Measurements from ENCODE around the gene BTBD6. TPM values are rescaled to one million over a fixed set of nuclear protein-coding genes. Genes with fewer than 3 reads are reported as not detected.

BTBD6 gene
- total and polyA plus RNA-seq, 2 experiments from 2014 or later: 5.3 to 77.5 TPM

- Histone ChIP-seq H3K36me3 (ENCODE audit: low read depth) (no peaks in the 10 kb centered on the region), H2AFZ (no peak overlapping the region), H3K9me2 (ENCODE audit: insufficient read depth) (no peaks in the 10 kb centered on the region), H3F3A (ENCODE audit: insufficient read depth) (no peaks in the 10 kb centered on the region), H3K27ac (no peak overlapping the region), H3K4me1 (ENCODE audit: insufficient read depth) (no peaks in the 10 kb centered on the region), H3K4me2 (ENCODE audit: unreplicated experiment) (no peak overlapping the region), H3K27me3 (replicated peaks; ENCODE audit: insufficient read depth) (no peaks in the 10 kb centered on the region), H3K9ac (no peak overlapping the region), H3K79me2 (ENCODE audit: insufficient read depth) (peaks cover 8% of the 10 kb centered on the region; the same call in 1 of the 2 replicates), H3K9me3 (ENCODE audit: low read depth) (no peaks in the 10 kb centered on the region), H3K4me3 (no peak overlapping the region), H4K20me1 (ENCODE audit: insufficient read depth) (no peaks in the 10 kb centered on the region; the same call in 1 of the 2 replicates)
- in situ Hi-C loops (cut with MboI): no loop called here
- no peak for TF ChIP-seq EZH2phosphoT487 (IDR thresholded peaks at IDR 0.05; ENCODE audit: insufficient read depth, low read depth)
- TF ChIP-seq EZH2 (IDR thresholded peaks at IDR 0.05; ENCODE audit: insufficient read depth, poor library complexity, severe bottlenecking): no peak
- 90 to 95% methylated on average over 20 to 21 of the region's 21 CpGs for WGBS, 2 experiments (ENCODE audit: low coverage in 1 of 2, low lambda C conversion rate in 2 of 2, missing lambda C conversion rate in 2 of 2)
- no peak for DNase-seq
These were observed 19.7 kb downstream of the BTBD6 start for GRCh38 chr14:105267820-105268548.

GRCh38 chr14:105268736-105269354 is 20.5 kb downstream of the BTBD6 start:
- Histone ChIP-seq H3K79me2 (ENCODE audit: insufficient read depth) (peaks cover 8% of the 10 kb centered on the region; the same call in 1 of the 2 replicates), H3K9me3 (ENCODE audit: low read depth) (no peaks in the 10 kb centered on the region), H3K36me3 (ENCODE audit: low read depth) (no peaks in the 10 kb centered on the region), H3F3A (ENCODE audit: insufficient read depth) (no peaks in the 10 kb centered on the region), H3K4me2 (ENCODE audit: unreplicated experiment) (no peak overlapping the region), H3K9ac (no peak overlapping the region), H4K20me1 (ENCODE audit: insufficient read depth) (no peaks in the 10 kb centered on the region; the same call in 1 of the 2 replicates), H3K27ac (no peak overlapping the region), H3K4me3 (no peak overlapping the region), H3K9me2 (ENCODE audit: insufficient read depth) (no peaks in the 10 kb centered on the region), H2AFZ (no peak overlapping the region), H3K27me3 (replicated peaks; ENCODE audit: insufficient read depth) (no peaks in the 10 kb centered on the region), H3K4me1 (ENCODE audit: insufficient read depth) (no peaks in the 10 kb centered on the region)
- no peak for TF ChIP-seq EZH2 (IDR thresholded peaks at IDR 0.05; ENCODE audit: insufficient read depth, poor library complexity, severe bottlenecking)
- TF ChIP-seq EZH2phosphoT487 (IDR thresholded peaks at IDR 0.05; ENCODE audit: insufficient read depth, low read depth): no peak
- in situ Hi-C loops (cut with MboI): no loop called here
- WGBS, 2 experiments (ENCODE audit: low coverage in 1 of 2, low lambda C conversion rate in 2 of 2, missing lambda C conversion rate in 2 of 2): 96 to 97% methylated on average over 16 to 18 of the region's 18 CpGs
- no peak for DNase-seq

- Histone ChIP-seq H3K4me2 (ENCODE audit: unreplicated experiment) (no peak overlapping the region), H3K79me2 (ENCODE audit: insufficient read depth) (peaks cover 8% of the 10 kb centered on the region; the same call in 1 of the 2 replicates), H3K9ac (no peak overlapping the region), H3K4me3 (no peak overlapping the region), H3K9me2 (ENCODE audit: insufficient read depth) (no peaks in the 10 kb centered on the region), H3K27me3 (replicated peaks; ENCODE audit: insufficient read depth) (no peaks in the 10 kb centered on the region), H3K36me3 (ENCODE audit: low read depth) (no peaks in the 10 kb centered on the region), H2AFZ (no peak overlapping the region), H3F3A (ENCODE audit: insufficient read depth) (no peaks in the 10 kb centered on the region), H3K27ac (no peak overlapping the region), H3K9me3 (ENCODE audit: low read depth) (no peaks in the 10 kb centered on the region), H3K4me1 (ENCODE audit: insufficient read depth) (no peaks in the 10 kb centered on the region), H4K20me1 (ENCODE audit: insufficient read depth) (no peaks in the 10 kb centered on the region; the same call in 1 of the 2 replicates)
- TF ChIP-seq EZH2 (IDR thresholded peaks at IDR 0.05; ENCODE audit: insufficient read depth, poor library complexity, severe bottlenecking): no peak
- TF ChIP-seq EZH2phosphoT487 (IDR thresholded peaks at IDR 0.05; ENCODE audit: insufficient read depth, low read depth): no peak
- in situ Hi-C loops (cut with MboI): no loop called here
- no peak for DNase-seq
- 87 to 88% methylated on average over 10 to 11 of the region's 11 CpGs for WGBS, 2 experiments (ENCODE audit: low coverage in 1 of 2, low lambda C conversion rate in 2 of 2, missing lambda C conversion rate in 2 of 2)
These were observed 21.1 kb downstream of the BTBD6 start for GRCh38 chr14:105269405-105269804.

GRCh38 chr14:105271224-105271890 is 23.0 kb downstream of the BTBD6 start:
- Histone ChIP-seq H3K79me2 (ENCODE audit: insufficient read depth) (peaks cover 8% of the 10 kb centered on the region; the same call in 1 of the 2 replicates), H3F3A (ENCODE audit: insufficient read depth) (no peaks in the 10 kb centered on the region), H3K9me3 (ENCODE audit: low read depth) (no peaks in the 10 kb centered on the region), H4K20me1 (ENCODE audit: insufficient read depth) (no peaks in the 10 kb centered on the region; the same call in 1 of the 2 replicates), H3K4me2 (ENCODE audit: unreplicated experiment) (no peak overlapping the region), H3K9ac (no peak overlapping the region), H3K9me2 (ENCODE audit: insufficient read depth) (no peaks in the 10 kb centered on the region), H3K36me3 (ENCODE audit: low read depth) (no peaks in the 10 kb centered on the region), H3K4me3 (no peak overlapping the region), H3K4me1 (ENCODE audit: insufficient read depth) (no peaks in the 10 kb centered on the region), H3K27ac (no peak overlapping the region), H2AFZ (no peak overlapping the region), H3K27me3 (replicated peaks; ENCODE audit: insufficient read depth) (no peaks in the 10 kb centered on the region)
- no peak for DNase-seq
- TF ChIP-seq EZH2phosphoT487 (IDR thresholded peaks at IDR 0.05; ENCODE audit: insufficient read depth, low read depth) (no peak), EZH2 (IDR thresholded peaks at IDR 0.05; ENCODE audit: insufficient read depth, poor library complexity, severe bottlenecking) (no peak)
- 80 to 89% methylated on average over 14 to 22 of the region's 22 CpGs for WGBS, 2 experiments (ENCODE audit: low coverage in 1 of 2, low lambda C conversion rate in 2 of 2, missing lambda C conversion rate in 2 of 2)
- in situ Hi-C loops (cut with MboI): no loop called here

All from GM23248 (cell line).